ENCODE results near the gene MPZL1.
A peak's percentile ranks its signal among the peaks of the same experiment; 100 is the strongest.

MPZL1 gene

GRCh38 chr1:167721617-167722151, at the start of gene MPZL1:
TSS of gene MPZL1 (plus strand) at chr1:167721982. CDS start at chr1:167722152, 170 bp downstream.
- DNase-seq (ENCODE audit: low read depth, low spot score): peak; percentile 79

- no peak for DNase-seq (ENCODE audit: low read depth, low spot score)
Measured at GRCh38 chr1:167672831-167673230, 49.0 kb upstream of the MPZL1 start.

- DNase-seq (ENCODE audit: low read depth, low spot score): no peak
Measured at GRCh38 chr1:167673265-167673664, 48.5 kb upstream of the MPZL1 start.

GRCh38 chr1:167674156-167674555, 47.6 kb upstream of the MPZL1 start:
- DNase-seq (ENCODE audit: low read depth, low spot score): no peak

GRCh38 chr1:167675440-167675839, 46.3 kb upstream of the MPZL1 start:
- DNase-seq (ENCODE audit: low read depth, low spot score): no peak

- DNase-seq (ENCODE audit: low read depth, low spot score): no peak
Measured at GRCh38 chr1:167676205-167676915, 45.4 kb upstream of the MPZL1 start.

- DNase-seq (ENCODE audit: low read depth, low spot score): no peak
Measured at GRCh38 chr1:167676916-167677848, 44.6 kb upstream of the MPZL1 start.

GRCh38 chr1:167678422-167678821, 43.4 kb upstream of the MPZL1 start:
- DNase-seq (ENCODE audit: low read depth, low spot score): no peak

GRCh38 chr1:167678838-167679237, 42.9 kb upstream of the MPZL1 start:
- DNase-seq (ENCODE audit: low read depth, low spot score): no peak

GRCh38 chr1:167679714-167680113, 42.1 kb upstream of the MPZL1 start:
- no peak for DNase-seq (ENCODE audit: low read depth, low spot score)

- DNase-seq (ENCODE audit: low read depth, low spot score): no peak
Measured at GRCh38 chr1:167681024-167681423, 40.8 kb upstream of the MPZL1 start.

- DNase-seq (ENCODE audit: low read depth, low spot score): no peak
Measured at GRCh38 chr1:167681451-167682098, 40.2 kb upstream of the MPZL1 start.

GRCh38 chr1:167683226-167683625, 38.6 kb upstream of the MPZL1 start:
- DNase-seq (ENCODE audit: low read depth, low spot score): no peak

- DNase-seq (ENCODE audit: low read depth, low spot score): no peak
Measured at GRCh38 chr1:167683641-167684502, 37.9 kb upstream of the MPZL1 start.

GRCh38 chr1:167685844-167686243, 35.9 kb upstream of the MPZL1 start:
- DNase-seq (ENCODE audit: low read depth, low spot score): no peak

- DNase-seq (ENCODE audit: low read depth, low spot score): peak; percentile 69
Measured at GRCh38 chr1:167687919-167688519, 33.8 kb upstream of the MPZL1 start.

- DNase-seq (ENCODE audit: low read depth, low spot score): no peak
Measured at GRCh38 chr1:167689567-167689920, 32.2 kb upstream of the MPZL1 start.

- no peak for DNase-seq (ENCODE audit: low read depth, low spot score)
Measured at GRCh38 chr1:167690053-167690452, 31.7 kb upstream of the MPZL1 start.

GRCh38 chr1:167693425-167694045, 28.2 kb upstream of the MPZL1 start:
- no peak for DNase-seq (ENCODE audit: low read depth, low spot score)

- no peak for DNase-seq (ENCODE audit: low read depth, low spot score)
Measured at GRCh38 chr1:167694691-167695090, 27.1 kb upstream of the MPZL1 start.

All from activated CD4-positive, CD25-positive, alpha-beta regulatory T cell treated with anti-CD3 and anti-CD28 coated beads, Interleukin-2, amount 50 U/mL, for 16 hours (primary cell).